ENCODE measurements around the gene ARF3.

Gene ARF3

DNA sequence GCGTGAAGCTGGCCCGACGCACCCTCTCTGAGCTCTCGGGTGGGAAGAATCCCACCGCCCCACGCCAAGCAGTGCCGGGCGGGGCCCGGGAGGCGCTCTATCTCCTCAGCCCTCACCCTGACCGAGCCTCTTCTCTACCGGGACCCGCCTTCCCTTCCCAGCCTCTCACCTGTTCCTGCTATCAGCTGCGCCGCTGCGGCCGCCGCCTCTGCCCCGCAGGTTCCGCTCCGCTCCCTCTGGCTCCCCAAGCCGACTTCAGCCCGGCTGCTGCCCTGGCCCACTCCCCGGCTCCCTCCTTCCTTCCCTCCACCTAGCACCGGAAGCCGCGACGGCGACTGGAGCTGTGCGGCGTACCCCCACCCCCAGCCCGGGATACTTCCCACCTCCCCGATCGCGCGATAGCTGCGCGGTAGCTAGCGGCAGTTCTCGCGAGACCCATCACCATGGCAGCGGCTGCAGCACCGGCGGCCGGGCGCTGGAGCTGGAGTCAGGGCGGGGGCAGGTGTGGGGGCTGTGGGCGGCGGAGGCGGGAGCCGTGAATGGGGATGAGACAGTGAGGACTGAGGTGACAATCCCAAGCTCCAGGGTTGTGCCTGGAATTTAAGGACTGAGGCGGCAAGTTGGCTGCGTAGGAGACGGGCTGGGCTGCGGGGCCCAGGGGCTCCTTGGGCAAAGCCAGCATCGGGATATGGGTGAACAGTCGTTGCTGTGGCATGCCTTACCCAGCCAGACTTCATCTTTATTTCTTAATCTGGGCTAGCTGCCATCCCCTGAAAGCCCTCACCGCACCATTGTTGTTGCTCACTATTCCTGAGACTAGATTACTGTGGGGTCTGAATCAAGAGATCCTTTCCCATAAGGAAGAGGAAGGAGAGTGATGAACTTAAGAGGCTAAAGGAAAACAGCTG is at the start of gene ARF3:
ARF3 (minus strand) TSS at position 347 of the 908 bp plus-strand sequence. CDS start 16,392 bp downstream, outside the sequence.
- peak; percentile 78 for DNase-seq (ENCODE audit: low read depth, low spot score)

GRCh38 chr12:49000346-49000745 is 43.1 kb upstream of the ARF3 start:
- no peak for DNase-seq (ENCODE audit: low read depth, low spot score)

DNA sequence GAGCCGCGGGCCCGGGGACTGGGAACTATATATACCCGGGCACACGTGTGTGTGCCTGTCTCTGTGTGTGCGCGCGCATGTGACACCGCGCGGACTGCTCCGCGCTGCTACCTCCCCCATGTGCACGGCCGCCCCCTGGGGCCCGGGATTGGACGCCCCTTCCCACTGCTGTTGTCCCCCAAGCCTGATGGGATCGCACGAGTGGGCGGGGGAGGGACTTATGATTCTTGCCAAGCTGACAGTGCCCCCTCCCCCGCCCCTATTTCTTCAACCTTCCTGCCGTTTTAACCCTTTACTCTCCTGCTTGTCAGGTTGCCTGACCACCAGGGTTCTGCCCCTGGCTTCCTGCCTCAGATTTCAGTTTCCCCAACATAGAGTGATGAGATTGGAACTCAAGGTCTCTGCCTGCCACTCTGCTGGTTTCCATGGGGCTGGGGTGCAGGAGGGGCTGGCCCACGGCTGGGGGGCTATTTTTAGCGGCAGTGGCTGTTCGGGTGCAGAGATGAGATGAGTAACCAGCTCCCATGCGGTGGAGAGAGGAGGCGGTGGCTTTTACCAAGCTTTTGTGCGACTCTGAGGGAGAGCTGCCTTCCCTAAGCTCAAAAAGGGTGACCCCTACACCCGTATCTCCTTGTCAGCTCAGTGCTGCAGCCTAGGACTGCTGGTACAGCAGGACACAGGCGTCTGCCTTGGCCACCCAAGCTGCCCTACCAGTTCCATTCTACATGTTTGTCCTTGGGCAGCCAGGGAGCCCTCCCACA is 42.3 kb upstream of the ARF3 start, which contains the start of gene DDN:
DDN (minus strand) TSS at position 5 of the 761 bp plus-strand sequence. CDS start 88 bp downstream, outside the sequence.
- no peak for DNase-seq (ENCODE audit: low read depth, low spot score)

GRCh38 chr12:48998497-48999353 is 41.4 kb upstream of the ARF3 start:
- DNase-seq (ENCODE audit: low read depth, low spot score), result no peak

DNA sequence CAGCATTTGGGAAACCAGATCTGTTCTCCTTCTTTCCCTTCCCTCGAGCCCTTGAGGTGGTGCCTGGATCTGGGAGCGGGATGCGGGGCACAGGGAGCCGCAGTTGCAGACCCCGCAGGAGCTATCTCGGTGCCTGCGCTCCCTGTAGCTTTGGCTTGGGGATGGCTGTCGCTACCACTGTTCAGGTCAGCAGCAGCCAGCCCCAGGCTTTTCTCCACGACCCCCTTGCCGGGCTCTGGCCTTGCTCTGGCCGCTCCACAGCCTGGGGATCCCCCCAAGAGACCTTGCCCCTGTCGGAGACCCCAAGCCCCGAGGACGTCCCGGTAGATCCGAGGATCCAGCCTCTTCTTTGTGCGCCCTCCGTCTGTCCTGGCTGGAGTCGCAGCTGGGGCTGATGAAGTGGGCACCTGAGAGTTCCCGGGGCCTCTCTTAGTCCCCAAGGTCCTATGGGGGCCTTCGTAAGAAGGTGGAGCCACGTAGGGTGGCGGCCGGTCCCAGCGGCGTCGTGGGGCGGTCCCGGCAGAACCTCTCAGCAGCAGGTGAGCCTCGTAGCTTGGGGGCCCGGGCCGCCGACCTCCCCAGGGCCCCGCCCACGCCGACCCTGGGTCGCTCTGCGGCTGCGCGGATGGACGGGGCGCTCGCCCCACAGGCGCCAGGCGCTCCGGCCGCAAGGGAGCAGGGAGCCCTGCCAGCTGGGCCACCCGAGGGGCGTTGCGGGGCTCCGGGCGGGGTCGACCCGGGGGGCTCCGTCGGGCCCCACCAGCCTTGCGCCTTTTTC is 40.6 kb upstream of the ARF3 start:
- no peak for DNase-seq (ENCODE audit: low read depth, low spot score)

GRCh38 chr12:48996794-48997718 is 39.8 kb upstream of the ARF3 start:
- peak; percentile 30 for DNase-seq (ENCODE audit: low read depth, low spot score)

- DNase-seq (ENCODE audit: low read depth, low spot score), result no peak
Observed at GRCh38 chr12:48995086-48995879, 38.0 kb upstream of the ARF3 start.

GRCh38 chr12:48994224-48995085 is 37.2 kb upstream of the ARF3 start:
- no peak for DNase-seq (ENCODE audit: low read depth, low spot score)

GRCh38 chr12:48993787-48994186 is 36.5 kb upstream of the ARF3 start:
- DNase-seq (ENCODE audit: low read depth, low spot score), result no peak

DNA sequence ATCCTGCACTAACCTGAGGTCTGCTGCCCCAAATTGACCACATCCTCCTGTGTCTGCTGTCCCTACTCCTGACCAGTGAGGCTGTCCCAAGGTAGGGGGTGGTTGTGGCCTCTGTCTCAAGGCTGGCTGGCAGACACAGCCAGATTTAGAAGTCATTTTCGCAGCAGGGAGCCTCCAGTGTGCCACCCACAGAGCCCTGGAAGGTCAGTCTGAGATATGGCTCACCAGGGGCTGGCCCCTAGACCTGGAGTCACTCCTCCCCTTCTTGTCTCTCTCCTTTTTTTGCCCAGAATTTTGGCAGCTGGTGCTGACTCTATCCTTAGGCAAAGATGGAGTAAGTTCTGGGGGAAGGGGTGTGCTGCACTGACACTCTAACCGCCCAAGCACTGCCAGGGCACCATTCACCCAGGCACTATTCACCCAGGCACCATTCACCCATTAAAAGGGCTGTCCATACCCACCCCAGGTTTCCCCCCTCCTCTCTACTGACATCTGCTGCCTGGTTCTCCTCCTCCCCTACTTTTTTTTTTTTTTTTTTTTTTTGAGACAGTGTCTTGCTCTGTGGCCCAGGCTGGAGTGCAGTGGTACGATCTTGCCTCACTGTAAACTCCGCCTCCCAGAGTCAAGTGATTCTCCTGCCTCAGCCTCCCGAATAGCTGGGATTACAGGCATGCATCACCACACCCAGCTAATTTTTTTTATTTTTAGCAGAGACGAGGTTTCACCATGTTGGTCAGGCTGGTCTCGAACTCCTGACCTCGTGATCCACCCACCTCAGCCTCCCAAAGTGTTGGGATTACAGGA is 34.2 kb upstream of the ARF3 start:
- no peak for DNase-seq (ENCODE audit: low read depth, low spot score)

GRCh38 chr12:48990552-48990951 is 33.3 kb upstream of the ARF3 start:
- DNase-seq (ENCODE audit: low read depth, low spot score), result no peak

- peak; percentile 49 for DNase-seq (ENCODE audit: low read depth, low spot score)
Observed at GRCh38 chr12:48988030-48988649, 30.9 kb upstream of the ARF3 start.

GRCh38 chr12:48986720-48987291 is 29.5 kb upstream of the ARF3 start:
- no peak for DNase-seq (ENCODE audit: low read depth, low spot score)

DNA sequence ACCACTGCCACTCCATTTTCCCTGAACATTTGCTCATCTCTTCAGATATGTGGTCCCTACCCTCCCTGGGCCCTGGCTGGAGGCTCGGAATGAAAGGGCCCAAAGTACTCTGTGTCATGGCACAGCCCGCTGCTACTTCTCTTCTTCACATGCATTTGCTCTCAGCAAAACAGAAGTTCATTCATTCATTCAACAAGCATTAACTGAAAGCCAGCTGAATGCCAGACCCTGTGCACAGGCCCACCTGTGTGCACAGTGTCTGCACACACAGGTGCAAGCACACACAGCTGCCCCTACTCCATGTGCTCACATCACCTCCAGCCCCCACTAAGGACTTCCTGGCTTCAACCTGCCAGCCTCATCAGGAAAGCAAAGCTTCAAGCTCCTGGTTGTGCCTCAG is 28.6 kb upstream of the ARF3 start:
- DNase-seq (ENCODE audit: low read depth, low spot score), result no peak

- no peak for DNase-seq (ENCODE audit: low read depth, low spot score)
Observed at GRCh38 chr12:48985475-48985897, 28.2 kb upstream of the ARF3 start.

DNA sequence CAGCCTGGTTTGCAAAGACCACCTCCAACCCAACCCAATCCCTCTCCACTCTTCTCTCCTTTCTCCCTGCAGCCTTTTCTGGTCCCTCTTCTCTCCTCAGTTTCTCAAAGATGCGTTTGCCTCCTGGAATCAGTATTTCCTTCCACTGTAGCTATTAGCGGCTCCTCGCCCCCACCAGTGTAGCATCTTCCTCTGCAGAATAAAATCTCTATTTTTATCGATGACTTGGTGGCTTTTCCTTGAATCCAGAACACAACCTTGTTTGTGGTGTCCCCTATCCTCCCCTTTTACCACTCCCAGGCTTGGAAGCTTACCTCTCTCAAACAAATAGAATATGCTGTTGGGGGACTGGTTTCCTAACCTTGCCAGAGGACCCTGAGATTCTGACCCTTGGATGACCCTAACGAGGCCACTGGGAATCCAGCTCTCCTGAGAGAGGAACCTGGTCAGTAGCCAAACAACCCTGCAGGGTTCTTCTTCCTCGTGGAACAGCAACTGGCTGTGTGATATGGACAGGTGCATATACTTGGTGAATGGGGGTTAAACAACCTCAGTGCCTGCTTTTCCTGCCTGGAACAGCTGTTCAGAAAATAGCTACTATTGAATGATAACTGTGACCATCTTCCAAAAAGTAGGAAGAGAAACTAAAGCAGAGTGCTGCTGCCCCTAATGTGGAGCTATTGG is 25.3 kb upstream of the ARF3 start:
- DNase-seq (ENCODE audit: low read depth, low spot score), result no peak

All from activated CD4-positive, CD25-positive, alpha-beta regulatory T cell treated with anti-CD3 and anti-CD28 coated beads, Interleukin-2, amount 50 U/mL, for 16 hours (primary cell).